Endometrium (tissue), 2 donors: ENCODE measurements around the gene ELF5.
A peak's percentile ranks its signal among the peaks of the same experiment; 100 is the strongest.

Source experiments
- FAIRE-seq: peaks from 2 replicates; lab custom pipeline; 2012; peaks lifted over from hg19 to GRCh38; lab: Jason Lieb, UNC
- donor health status: control.
- donor health status: control.

The ELF5 gene

GRCh38 chr11:34492806-34493414 is 20.7 kb downstream of the ELF5 start:
- FAIRE-seq, result peak; percentile 77

- FAIRE-seq, result no peak
Observed at GRCh38 chr11:34490304-34490703, 23.3 kb downstream of the ELF5 start.

DNA sequence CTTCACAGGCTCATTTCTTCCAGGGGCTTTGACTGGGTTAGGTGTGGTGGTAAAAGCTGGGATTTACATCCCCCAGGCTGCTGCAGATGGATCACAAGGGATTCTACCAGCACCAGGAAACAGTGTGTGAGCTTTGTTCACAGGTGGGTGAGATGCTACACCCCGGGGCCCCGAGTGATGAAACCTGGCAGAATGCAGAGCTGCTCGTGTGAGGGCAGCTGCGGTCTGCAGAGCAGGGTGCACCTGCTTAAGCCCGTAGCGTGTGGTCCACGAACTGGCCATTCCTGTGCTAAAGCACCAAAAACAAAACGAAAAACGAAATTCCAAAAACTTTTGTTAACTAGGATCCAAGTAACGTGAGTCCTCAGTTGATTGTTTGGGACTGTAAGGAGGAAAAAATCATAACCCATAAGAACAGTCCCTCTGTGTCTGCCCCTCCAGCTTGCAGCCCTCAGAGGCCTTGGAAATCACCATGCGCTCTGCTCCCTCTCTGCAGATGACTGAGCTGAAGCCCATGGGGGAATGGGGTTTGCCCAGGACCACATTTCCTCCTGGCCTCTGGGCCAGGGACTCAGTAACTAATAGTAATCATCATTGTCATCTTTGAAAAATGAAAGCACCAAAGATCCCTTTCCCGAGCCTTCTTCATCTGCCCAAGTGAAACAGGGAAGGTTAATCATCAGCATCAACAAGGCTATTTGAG is 24.6 kb downstream of the ELF5 start:
- no peak for FAIRE-seq

DNA sequence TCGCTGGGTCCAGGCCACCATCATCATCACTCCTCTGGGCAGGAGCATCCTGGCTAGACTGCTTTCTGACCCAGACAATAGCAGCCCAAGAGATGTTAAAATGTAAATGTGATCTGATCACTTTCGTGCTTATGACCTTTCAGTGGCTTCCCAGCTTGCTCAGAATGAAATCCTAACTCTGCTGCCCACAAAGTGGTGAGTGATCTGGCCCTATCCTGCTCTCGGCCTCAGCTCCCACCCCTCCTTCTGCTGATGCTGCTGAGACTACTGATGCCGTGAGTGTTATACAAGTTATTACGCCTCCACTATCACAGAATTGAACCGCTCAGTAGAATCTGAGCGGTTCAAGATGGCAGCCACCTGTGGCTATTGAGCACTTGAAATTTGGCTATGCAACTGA is 26.2 kb downstream of the ELF5 start:
- no peak for FAIRE-seq

DNA sequence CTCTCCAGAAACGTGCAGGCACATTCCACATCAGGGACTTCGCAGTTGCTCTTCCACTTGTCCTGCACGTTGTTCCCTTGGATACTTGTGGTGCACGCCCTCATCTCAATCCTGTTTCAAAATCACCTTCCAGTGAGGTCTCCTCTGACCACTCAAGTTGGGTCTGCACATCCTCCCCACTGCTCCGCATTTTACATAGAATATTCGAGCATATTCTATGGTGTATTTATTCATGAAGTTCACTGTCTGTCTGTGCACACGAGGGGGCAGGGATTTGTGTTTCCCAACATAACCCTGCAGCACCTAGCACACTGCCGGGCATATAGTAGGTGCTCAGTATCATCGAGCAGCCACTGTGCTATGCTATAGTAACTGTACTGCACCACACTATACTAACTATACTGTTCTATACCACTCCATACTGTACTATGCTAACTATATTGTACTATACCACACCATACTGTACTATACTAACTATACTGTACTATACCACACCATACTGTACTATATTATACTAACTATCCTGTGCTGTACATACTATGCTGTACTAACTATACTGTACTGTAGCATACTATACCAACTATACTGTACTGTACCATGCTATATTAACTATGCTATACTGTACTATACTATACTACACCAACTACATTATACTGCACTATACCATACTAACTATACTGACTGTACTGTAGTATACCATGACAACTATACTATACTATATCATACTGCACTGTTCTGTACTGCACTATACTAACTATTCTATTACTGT is 30.3 kb downstream of the ELF5 start:
- no peak for FAIRE-seq

GRCh38 chr11:34481307-34481706 is 32.3 kb downstream of the ELF5 start:
- FAIRE-seq, result no peak

DNA sequence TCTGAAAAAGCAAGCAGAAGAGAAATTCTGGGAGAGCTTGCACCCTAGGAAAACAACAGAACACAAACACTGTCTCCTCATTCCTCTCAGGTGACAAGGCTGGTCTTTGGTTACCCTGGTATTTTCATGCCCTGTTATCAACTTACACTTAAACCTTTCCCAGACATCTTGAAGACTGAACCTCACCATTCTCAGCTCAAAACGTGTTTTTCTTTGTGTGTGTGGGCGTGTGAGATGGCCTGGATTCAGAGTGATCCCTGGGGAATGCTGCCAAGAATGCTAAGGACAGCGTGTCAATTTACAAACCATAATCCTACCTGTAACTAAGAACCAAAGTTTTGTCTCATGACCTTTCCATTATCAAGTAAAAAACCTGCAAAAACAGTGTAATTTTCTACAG is 33.3 kb downstream of the ELF5 start:
- no peak for FAIRE-seq

- FAIRE-seq, result no peak
Observed at GRCh38 chr11:34478845-34479663, 34.5 kb downstream of the ELF5 start.

DNA sequence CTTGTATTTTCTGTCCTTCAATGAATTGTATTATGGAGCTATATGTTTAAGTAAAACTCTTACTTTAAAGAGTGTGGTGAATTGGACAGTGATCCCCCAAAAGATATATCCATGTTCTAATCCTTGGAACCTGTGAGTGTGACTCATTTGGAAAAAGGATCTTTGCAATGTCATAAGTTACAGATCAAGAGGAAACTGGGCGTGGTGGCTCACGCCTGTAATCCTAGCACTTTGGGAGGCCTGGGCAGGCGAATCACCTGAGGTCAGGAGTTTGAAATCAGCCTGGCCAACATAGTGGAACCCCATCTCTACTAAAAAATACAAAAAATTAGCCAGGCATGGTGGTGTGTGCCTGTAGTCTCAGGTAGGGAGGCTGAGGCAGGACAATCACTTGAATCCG is 36.7 kb downstream of the ELF5 start:
- FAIRE-seq, result no peak

- no peak for FAIRE-seq
Observed at GRCh38 chr11:34475656-34476055, 37.9 kb downstream of the ELF5 start.

- FAIRE-seq, result no peak
Observed at GRCh38 chr11:34473603-34474169, 39.9 kb downstream of the ELF5 start.

DNA sequence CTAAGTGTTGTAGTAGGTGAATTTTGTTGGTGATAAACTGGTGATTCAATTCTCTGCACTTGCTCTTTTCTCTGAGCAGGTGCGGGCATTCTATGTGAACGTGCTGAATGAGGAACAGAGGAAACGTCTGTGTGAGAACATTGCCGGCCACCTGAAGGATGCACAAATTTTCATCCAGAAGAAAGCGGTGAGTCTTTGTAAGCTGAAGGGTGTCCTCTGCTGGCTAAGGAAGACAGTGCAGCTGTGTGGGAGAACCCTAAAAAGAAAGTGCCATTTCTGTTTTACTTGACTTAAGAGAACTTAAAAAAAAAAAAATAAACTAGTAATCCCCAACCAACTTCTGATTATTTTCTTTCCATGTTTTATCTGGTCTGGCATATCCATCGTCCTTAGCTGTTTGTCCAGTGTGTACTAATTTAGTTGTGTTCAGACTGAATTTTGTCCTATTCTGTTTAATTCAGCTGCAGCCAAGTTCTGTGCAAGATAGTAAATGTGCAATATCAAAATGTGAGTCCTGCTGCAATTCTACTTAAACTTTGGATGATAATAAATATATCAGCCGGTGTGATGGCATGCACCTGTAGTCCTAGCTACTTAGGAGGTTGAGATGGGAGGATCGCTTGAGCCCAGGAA is 45.3 kb downstream of the ELF5 start:
- FAIRE-seq, result no peak

DNA sequence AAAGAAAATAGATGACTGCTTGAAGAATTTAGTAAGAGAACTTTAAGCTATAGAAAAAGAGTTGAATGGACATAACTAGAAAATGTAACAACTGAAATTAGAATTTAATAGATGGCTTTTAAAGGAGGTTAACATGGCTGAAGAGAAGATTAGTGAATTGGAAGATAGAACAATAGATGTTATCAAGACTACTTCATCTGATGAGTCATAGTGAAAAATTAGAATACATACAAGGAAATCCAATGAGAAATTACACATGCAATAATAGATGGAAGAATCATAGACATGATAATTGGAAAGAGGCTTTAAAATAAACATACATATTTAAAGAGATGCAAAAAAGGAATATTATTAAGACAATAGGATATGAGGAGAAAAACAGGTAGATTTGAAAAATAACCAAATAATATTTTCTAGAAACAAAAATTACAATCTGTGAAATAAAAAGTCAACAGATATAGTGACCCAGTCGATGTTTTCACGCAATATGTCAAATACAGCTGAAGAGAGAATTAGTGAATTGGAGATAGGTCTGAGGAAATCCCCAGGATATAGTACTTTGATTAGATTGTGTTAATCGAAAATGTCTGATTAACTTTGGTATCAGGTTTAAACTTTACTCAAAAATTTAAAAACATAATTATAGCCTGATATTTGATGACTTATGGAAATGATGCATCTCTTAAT is 46.6 kb downstream of the ELF5 start:
- FAIRE-seq, result no peak

GRCh38 chr11:34464591-34465051 is 49.0 kb downstream of the ELF5 start:
- FAIRE-seq, result no peak

DNA sequence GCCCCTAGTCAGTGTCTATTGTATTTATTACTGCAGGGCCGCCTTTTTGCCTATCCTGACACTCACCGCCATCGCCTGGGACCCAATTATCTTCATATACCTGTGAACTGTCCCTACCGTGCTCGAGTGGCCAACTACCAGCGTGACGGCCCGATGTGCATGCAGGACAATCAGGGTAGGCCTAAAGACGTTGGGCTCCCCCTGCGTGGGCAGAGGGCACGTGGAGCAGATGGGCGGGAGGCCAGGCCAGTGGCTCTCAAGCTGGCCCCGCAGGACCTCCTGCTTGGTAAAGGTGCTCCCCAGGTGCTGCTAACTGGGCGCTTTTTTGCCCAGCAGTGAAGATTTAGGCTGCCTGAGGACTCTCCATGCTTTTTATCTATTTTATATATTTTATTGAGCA is 52.4 kb downstream of the ELF5 start:
- FAIRE-seq, result no peak

DNA sequence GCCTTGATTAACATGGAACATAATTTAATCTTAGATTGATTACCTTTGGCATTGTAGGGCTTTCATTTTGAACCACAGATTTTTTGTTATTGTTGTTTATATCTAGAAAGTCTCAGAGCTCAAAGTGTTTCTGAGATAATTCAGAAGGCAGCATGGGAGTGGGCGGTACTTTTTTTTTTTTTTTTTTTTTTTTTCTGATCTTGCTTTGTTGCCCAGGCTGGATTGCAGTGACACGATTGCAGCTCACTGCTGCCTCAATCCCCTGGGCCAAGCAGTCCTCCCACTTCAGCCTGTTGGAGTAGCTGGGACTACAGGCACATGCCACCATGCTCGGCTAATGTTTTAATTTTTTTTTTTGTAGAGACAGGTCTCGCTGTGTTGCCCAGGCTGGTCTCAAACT is 53.3 kb downstream of the ELF5 start:
- FAIRE-seq, result no peak

DNA sequence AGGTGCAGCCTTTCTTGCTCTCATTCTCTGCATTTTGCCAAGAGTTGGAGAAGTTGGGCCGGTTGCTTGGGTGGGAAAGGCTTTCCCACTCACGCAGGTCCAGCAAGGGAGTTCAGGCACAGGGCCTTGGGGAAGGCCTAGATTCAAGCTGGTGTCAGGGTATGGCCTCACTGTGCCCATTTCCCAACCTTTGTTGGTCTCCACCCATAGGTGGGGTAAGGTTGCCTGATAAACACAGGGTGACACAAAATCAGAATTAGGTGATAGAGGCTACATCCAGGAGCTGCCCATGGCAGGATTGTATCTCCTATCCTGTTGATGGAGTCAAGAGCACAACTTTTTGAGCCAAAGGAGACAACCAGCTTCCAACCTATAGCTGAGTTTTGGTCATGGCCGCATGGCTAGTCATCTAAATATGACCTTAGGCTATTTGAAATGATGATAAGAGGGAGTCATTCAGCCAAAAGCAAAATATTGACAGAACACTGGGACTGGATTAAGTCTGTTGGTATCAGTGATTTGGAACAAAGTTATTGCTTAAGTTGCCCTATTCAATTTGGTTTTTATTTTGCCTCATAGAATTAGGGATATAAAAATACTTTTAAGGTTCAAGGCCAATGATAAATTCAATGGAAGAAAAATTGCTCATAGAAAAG is 54.0 kb downstream of the ELF5 start:
- FAIRE-seq, result no peak

DNA sequence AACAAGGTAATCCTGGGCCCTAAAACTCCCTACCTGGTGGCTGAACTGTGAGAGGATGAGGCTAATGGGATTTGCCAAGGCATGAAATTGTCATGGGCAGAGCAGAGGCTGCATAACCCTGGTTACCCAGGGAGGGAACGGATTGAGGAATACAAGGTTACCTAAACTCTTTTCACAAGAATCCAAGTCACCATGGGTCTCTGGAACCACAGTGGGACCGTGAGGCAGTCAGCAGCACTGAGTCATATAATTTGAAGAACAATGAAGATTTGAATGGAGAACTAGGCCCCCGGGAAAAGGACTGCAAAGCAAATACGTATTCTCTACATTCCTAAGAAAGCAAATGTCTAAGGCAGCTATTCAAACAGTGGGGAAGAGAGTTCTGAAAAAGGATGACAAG is 55.1 kb downstream of the ELF5 start:
- no peak for FAIRE-seq

GRCh38 chr11:34457607-34458006 is 56.0 kb downstream of the ELF5 start:
- no peak for FAIRE-seq

- no peak for FAIRE-seq
Observed at GRCh38 chr11:34454308-34455032, 59.1 kb downstream of the ELF5 start.
